RKO (cell line): Measurements from ENCODE around the gene NIP7.

Source experiments
- DNase-seq: peaks from one replicate; pipeline ENCODE4 v3.0.0-alpha.2; 2016; ENCODE audit warnings: low spot score

NIP7 gene

GRCh38 chr16:69318911-69319289, 20.7 kb upstream of the NIP7 start:
- DNase-seq = no peak

- no peak for DNase-seq
Observed at GRCh38 chr16:69319381-69319780, 20.2 kb upstream of the NIP7 start.

DNA sequence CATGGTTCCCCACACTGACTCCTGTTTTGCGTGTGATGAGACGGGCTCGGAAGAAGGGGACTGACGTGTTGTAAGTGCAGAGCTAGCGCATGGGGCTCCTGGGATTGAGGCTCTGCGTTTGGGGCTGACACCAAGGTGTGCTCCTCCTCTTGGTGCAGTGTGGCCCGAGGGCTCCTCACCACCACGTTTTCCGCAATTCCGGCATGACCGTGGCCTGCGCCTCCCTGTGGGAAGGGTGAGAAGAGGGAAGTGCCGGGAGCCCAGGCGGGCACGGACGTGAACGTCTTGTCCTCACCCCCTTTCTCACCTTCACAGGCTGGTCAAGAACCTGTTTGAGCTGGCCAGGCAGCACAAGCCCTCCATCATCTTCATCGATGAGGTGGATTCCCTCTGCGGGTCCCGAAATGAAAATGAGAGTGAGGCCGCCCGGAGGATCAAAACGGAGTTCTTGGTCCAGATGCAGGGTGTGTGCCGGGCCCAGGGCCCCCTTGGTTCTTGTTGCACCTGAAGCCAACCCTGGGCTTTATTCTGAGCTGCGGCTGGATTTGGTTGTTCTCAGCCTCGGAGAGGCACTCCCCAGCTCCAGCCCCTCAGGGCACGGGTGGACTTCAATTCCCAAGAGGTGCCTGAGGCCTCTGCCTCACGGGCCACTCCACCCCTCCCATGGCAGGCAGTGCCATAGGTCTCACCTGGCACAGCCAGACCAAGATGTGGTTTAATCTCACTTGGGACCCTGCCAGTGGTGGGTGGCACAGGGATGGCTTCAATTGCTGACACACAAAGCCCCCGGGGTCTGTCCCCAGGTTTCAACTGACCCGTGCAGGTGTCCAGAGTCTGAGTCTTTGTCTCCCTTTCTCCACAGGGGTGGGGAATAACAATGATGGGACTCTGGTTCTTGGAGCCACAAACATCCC, 19.5 kb upstream of the NIP7 start:
- no peak for DNase-seq

GRCh38 chr16:69320740-69321073, 18.9 kb upstream of the NIP7 start:
- no peak for DNase-seq

- DNase-seq = no peak
Observed at GRCh38 chr16:69321080-69321479, 18.5 kb upstream of the NIP7 start.

DNA sequence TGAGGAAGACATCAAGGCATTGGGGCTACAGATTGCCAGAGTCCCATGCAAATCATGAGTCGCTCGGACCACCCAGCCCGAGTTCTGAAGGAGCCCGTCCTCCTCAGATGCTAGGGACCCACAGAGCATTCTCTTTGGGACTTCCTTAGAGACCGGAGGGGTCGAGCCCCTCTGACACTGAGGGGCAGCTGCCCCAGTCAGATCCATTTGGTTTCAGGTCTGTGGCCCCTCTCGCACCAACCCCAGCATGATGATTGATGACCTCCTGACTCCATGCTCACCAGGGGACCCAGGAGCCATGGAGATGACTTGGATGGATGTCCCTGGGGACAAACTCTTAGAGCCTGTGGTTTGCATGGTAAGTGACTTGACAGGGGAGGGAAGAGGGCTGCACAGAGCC, 17.2 kb upstream of the NIP7 start:
- no peak for DNase-seq

DNA sequence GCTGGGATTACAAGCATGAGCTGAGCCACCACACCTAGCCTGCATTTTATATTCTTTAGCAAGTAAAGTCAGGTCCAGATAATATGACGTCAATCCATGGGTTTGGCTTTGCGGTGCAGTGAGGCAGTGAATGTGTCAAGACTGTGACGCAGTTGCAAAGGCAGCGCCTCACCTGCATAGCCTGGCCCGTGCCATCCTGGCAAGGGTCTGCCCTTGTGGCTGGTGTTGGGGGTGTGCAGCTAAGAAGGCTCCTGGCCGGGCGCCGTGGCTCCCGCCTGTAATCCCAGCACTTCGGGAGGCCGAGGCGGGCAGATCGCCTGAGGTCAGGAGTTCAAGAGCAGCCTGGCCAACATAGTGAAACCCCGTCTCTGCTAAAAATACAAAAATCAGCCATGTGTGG, 16.2 kb upstream of the NIP7 start:
- DNase-seq = no peak

GRCh38 chr16:69324013-69324531, 15.5 kb upstream of the NIP7 start:
- DNase-seq = no peak

DNA sequence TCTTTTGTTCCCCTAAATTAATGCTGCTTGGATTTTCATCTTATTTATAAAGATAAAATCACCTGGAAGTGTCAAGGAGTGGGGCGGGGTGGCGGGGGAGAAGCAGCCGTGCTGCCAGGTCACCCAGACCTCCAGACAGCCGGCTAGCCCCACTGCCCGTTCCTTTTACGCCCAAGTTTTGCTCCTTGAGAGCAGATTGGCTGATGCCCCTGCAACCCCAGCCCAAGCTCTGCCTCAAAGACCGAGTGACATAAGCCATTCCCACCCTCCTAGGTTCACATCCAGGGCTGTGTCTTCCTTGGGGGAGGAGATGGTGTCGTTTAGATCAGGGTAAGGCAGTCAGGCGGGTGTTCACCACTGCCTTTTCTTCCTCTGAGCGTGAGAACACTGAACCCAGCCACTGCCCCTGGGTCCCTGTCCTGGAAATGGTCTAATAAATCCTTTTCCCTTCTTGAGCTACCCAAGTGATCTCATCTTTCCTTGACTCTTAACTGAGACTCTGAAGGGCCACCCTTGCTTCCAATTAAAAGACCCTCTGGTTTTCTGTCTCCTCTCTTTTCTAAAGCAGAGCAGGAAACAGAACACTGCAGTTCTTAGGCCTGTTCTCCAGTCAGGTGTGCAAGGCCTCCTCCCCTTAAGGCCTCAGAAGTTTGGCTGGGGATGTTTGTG, 14.9 kb upstream of the NIP7 start:
- no peak for DNase-seq

DNA sequence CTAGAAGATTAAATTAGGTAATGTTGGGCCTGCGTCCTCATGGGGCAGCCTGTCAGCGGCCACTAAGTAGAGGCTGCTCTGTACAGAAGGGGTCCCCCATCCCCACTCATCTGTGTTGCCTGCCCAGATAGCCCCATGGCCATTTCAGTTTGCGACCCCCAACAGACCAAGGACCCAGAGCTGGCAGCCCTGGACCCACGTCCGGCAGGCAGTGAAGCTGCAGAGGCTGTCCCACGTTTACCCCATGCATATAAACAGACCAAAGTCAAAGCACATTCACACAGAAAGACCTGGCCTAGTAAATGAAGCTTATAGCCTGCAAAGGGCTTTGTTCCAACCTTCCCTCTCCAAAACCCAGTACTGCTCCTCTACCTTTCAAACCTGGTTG, 13.8 kb upstream of the NIP7 start:
- no peak for DNase-seq

- DNase-seq = no peak
Observed at GRCh38 chr16:69326172-69326873, 13.2 kb upstream of the NIP7 start.

DNA sequence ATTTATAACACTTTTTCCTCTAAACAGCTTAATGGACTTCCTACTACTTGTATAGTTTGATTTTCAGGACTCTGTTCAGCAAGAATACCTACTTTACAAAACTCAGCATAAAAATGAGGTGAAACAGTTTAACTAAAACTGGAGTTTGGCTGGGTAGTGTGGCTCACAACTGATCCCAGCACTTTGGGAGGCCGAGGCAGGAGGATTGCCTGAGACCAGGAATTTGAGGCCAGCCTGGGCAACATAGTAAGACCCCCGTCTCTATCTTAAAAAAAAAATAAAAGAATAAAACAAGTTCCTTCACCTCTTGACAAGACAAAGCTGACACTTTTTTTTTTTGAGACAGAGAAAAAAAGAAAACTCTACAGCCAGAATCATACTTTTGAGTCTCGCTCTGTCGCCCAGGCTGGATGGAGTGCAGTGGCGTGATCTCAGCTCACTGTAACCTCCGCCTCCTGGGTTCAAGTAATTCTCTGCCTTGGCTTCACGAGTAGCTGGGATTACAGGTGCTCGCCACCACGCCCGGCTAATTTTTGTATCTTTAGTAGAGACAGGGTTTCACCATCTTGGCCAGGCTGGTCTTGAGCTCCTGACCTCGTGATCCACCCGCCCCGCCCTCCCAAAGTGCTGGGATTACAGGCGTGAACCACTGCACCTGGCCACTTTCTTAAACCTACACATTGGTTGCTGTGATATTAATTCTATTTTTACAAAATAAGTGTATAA, 11.8 kb upstream of the NIP7 start:
- DNase-seq = no peak

DNA sequence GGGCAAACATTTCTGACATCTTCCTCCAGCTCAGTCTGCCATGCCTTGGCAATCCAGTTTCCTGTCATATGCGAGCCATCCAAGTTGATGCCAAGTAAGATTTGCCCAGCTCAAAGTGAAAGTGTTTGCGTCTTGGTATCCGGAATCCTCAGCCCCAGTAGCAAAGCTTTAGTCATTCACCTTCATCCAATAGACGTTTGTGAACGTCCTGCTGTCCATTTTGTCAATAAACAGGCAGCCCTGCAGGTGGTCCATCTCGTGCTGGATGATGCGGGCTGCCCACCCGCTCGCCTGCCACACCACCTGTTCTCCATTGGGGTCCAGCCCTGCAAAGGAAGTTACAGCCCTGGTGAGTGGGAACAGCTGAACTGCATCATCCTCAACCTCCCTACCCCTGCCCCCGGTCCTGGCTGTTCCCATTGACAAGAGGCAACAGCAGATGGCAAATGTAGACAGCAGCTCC, 10.7 kb upstream of the NIP7 start:
- DNase-seq = peak; percentile 87

DNA sequence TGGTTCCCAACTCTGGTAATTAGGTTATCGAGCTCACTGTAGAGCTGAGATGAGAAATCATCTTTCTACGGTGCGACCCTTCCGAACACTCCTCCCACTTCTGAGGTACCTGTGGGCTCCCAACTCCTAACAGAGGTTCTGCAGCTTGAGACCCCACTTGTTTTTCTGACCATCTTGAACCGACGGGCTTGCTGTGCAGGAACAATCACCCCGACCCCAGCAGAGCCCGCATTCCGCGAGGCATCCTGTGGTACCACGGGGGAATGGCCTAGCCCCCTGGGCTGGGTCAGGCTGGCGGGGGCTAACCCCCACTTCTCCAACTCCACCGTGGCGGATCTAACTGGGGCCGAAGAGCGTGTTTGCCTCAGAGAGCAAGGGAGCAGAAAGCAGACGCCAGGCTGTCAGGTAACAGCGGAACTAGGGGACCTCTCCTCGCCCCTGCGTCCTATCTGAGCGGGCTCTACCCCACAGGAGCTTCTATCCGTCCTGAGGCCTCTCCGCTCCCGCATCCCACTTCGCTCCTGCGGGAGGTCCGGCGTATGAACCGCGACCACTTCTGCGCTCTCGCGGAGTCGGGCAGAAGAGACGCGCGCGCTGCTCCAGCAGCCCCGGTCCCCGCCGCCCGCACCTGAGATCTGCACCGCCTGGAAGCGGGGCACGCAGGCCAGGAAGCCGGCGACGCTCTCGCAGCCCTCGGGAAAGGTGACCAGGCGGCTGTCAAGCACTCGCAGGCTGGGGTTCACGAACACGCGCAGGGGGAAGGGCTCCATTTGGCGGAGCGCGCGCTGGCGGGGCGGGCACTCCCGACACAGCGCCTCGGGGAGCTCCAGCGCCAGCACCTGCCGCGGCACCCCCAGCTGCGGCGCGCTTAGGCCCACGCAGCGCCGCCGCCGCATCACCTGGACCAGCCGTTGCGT, 9.9 kb upstream of the NIP7 start:
- DNase-seq = peak; percentile 39

GRCh38 chr16:69330286-69331109, 9.1 kb upstream of the NIP7 start, which contains the start of gene PDF:
Gene PDF (minus strand): TSS chr16:69330588. CDS start chr16:69330570, 18 bp downstream.
- DNase-seq = peak; percentile 94

DNA sequence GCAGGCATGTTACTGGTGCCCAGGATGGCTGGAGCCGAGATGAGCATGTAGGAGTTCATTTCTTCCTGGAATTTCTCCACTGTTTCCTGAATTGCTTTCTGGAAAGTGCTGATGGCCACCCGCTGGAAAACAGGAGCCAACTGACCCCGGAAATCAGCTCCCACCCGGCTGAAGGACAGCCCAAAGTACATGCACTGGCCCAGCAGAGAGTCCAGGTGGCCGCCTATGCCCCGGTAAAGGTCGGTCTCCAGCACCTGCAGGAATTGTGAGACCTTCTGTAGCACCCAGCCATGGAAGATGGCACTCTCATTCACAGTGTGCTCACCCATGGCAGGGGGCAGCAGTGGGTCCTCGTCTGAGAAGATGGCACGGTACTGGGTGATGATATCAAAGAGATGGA, 4.9 kb upstream of the NIP7 start:
- DNase-seq = no peak

DNA sequence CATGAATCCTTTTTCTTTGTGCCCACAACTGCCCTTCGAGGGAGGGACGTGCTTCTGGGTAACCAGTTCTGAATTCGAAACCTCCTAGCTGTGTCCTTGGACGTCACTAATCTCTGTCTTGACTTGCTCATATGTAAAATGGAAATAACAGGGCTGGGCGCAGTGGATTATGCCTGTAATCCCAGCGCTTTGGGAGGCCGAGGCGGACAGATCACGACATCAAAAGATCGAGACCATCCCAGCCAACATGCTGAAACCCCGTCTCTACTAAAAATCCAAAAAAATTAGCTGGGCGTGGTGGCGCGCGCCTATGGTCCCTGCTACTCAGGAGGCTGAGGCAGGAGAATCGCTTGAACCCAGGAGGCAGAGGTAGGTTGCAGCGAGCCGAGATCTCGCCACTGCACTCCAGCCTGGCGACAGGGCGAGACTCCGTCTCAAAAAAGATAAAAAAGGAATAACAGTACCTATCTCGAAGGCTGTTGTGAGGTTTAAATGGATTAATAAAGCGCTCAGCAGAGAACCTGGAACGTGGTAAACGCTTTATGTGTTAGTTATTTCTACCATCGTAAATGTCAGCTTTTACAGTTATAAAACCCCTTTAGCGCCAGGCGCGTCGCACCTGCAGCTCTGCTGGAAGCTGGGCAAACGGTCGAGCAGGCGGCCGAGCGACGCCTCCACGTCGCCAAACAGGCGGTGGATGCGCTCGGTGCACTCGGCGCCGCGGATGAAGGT, 849 bp upstream of the NIP7 start:
- no peak for DNase-seq

DNA sequence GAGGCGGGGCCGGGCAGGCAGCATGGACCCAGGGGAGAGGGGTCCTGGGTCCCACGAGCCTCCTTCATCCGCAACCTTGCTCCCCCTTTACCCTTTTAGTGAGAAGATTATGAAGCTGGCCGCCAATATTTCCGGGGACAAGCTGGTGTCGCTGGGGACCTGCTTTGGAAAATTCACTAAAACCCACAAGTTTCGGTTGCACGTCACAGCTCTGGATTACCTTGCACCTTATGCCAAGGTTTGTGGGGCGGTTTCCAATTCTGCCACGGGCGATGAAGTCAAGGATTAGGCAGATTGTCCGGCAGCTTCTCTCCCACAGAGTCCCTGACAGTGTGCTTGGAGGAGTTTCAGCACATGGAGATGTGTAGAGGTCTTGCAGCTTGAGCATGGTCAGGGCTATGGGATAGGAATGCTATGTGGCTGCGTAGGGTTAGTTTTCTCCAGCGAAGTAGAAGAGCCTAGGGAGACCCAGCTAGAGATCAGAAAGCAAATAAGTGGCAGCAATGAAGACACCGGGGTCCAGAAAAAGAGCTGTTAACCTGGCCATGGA, 598 bp downstream of the NIP7 start:
- DNase-seq = no peak

- no peak for DNase-seq
Observed at GRCh38 chr16:69344171-69344570, 4.6 kb downstream of the NIP7 start.
